Prostate gland (tissue), 2 donors: ENCODE results near the gene DGKB.
A peak's percentile ranks its signal among the peaks of the same experiment; 100 is the strongest.

Source experiments
- CTCF ChIP-seq, 4 experiments: fragments of 200-600 bp in 2 of 4; fragments of 450-650 bp in 2 of 4; sonication (generic) in 2 of 4; IDR thresholded peaks; 1 replicate in 3 of 4; 2 replicates in 1 of 4; pipeline ENCODE4 v1.5.1; 2016 to 2019; ENCODE audit warnings: antibody characterized with exemption in 4 of 4, mild to moderate bottlenecking in 2 of 4, moderate library complexity in 2 of 4
- POLR2A ChIP-seq: fragments of 450-650 bp; IDR thresholded peaks from one replicate; pipeline ENCODE4 v1.6.1; 2016; ENCODE audit warnings: antibody characterized with exemption, mild to moderate bottlenecking
- POLR2AphosphoS5 ChIP-seq: sonication (generic); formaldehyde crosslinking; IDR thresholded peaks from one replicate; pipeline ENCODE4 v1.6.1; 2017; ENCODE audit warnings: antibody characterized with exemption

GRCh38 chr7:14769261-14769660, 133.3 kb downstream of the DGKB start:
- TF ChIP-seq CTCF (IDR thresholded peaks at IDR 0.05), result no peak
- TF ChIP-seq POLR2AphosphoS5, result peak; percentile 71
- TF ChIP-seq POLR2A, result no peak
